Dermis blood vessel endothelial cell (primary cell): ENCODE results near the gene WDR5B. TPM values are rescaled to one million over a fixed set of nuclear protein-coding genes. Genes with fewer than 3 reads are reported as not detected.

Experiments used
- DNase-seq: peaks from one replicate; pipeline ENCODE4 v3.0.0; 2010
- total RNA-seq: library from RNA; depleted of rRNA; stranded (reverse); fragments of >200 nt; gene quantifications from 2 replicates; pipeline ENCODE4 v1.2.3, GENCODE V29; 2014

Gene WDR5B
- total RNA-seq, 1 donor from 2014 or later: 4.6 TPM

GRCh38 chr3:122365073-122365472, 50.8 kb downstream of the WDR5B start:
- no peak for DNase-seq

- DNase-seq: no peak
Measured at GRCh38 chr3:122364490-122364889, 51.4 kb downstream of the WDR5B start.

Other genes starting within 250 kb of the WDR5B start
- not detected in 2 replicates for gene CASR, start 232.4 kb downstream of the WDR5B start, total RNA-seq
- not detected in 2 replicates for gene CSTA, start 90.8 kb downstream of the WDR5B start, total RNA-seq
- gene MIX23, start 32.8 kb downstream of the WDR5B start, total RNA-seq: 30.6 and 36.8 TPM in 2 replicates
- 5.3 and 16.5 TPM in 2 replicates for gene FAM162A, start 31.9 kb downstream of the WDR5B start, total RNA-seq
- 36.4 and 63.3 TPM in 2 replicates for gene KPNA1, start 98.9 kb upstream of the WDR5B start, total RNA-seq
- 23.0 and 23.4 TPM in 2 replicates for gene PARP9, start 148.2 kb upstream of the WDR5B start, total RNA-seq
- 23.8 and 36.4 TPM in 2 replicates for gene DTX3L, start 148.3 kb upstream of the WDR5B start, total RNA-seq
- 0.17 and 0.47 TPM in 2 replicates for gene PARP15, start 161.6 kb upstream of the WDR5B start, total RNA-seq